ENCODE measurements around the gene SLC8B1. TPM values are rescaled to one million over a fixed set of nuclear protein-coding genes. Genes with fewer than 3 reads are reported as not detected.

Gene SLC8B1
- polyA plus RNA-seq, 1 donor (not counting 4 experiments of a cell fraction or from before 2014, with no cell fraction given): 8.0 TPM

GRCh38 chr12:113381220-113381619, 46.3 kb upstream of the SLC8B1 start:
- H2AFZ ChIP-seq (ENCODE audit: control insufficient read depth, low read length): no peak overlapping the region
- H3K36me3 ChIP-seq (ENCODE audit: control insufficient read depth in 2 of 2, extremely low read depth in 1 of 2, insufficient read depth in 2 of 2, low read length in 2 of 2): peaks cover 0 to 18% of the 10 kb centered on the region in 2 experiments
- H3K9me1 ChIP-seq (ENCODE audit: control insufficient read depth, extremely low read depth, insufficient read depth, low read length): no peaks in the 10 kb centered on the region
- no peaks in the 10 kb centered on the region for H3K9me3 ChIP-seq (ENCODE audit: control insufficient read depth, low read depth, low read length)
- DNase-seq (ENCODE audit: low read depth, low spot score) (no peak), FAIRE-seq (no peak)
- no peaks in the 10 kb centered on the region for H3K27me3 ChIP-seq (ENCODE audit: control insufficient read depth, extremely low read depth, insufficient read depth, low read length)
- H3K9ac ChIP-seq (ENCODE audit: control insufficient read depth, extremely low read depth, insufficient read depth, low read length): no peak overlapping the region
- no peak overlapping the region for H3K27ac ChIP-seq (ENCODE audit: control insufficient read depth, insufficient read depth, low read length)
- no peaks in the 10 kb centered on the region for H3K79me2 ChIP-seq (ENCODE audit: control insufficient read depth, insufficient read depth, low read length)
- H4K20me1 ChIP-seq (ENCODE audit: control insufficient read depth, extremely low read depth, insufficient read depth, low read length): no peaks in the 10 kb centered on the region
- dilution Hi-C loops (cut with MboI; ENCODE audit: extremely low pct_ligation_motif_present, low sequenced_read_pairs): no loop called here
- no peaks in the 10 kb centered on the region for H3K4me1 ChIP-seq (ENCODE audit: control insufficient read depth, extremely low read depth, insufficient read depth, low read length)
- no peak for TF ChIP-seq EZH2 (IDR thresholded peaks at IDR 0.05; ENCODE audit: low read length)
- TF ChIP-seq, protein P1, sequence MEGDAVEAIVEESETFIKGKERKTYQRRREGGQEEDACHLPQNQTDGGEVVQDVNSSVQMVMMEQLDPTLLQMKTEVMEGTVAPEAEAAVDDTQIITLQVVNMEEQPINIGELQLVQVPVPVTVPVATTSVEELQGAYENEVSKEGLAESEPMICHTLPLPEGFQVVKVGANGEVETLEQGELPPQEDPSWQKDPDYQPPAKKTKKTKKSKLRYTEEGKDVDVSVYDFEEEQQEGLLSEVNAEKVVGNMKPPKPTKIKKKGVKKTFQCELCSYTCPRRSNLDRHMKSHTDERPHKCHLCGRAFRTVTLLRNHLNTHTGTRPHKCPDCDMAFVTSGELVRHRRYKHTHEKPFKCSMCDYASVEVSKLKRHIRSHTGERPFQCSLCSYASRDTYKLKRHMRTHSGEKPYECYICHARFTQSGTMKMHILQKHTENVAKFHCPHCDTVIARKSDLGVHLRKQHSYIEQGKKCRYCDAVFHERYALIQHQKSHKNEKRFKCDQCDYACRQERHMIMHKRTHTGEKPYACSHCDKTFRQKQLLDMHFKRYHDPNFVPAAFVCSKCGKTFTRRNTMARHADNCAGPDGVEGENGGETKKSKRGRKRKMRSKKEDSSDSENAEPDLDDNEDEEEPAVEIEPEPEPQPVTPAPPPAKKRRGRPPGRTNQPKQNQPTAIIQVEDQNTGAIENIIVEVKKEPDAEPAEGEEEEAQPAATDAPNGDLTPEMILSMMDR (optimal IDR thresholded peaks at IDR 0.05 in 1 of 3, IDR thresholded peaks at IDR 0.05 in 1 of 3, conservative IDR thresholded peaks at IDR 0.05 in 1 of 3; ENCODE audit: extremely low read depth in 1 of 3, insufficient read depth in 2 of 3, low read length in 3 of 3): no peak
- no peak overlapping the region for H3K4me3 ChIP-seq (ENCODE audit: control insufficient read depth in 2 of 3, extremely low read depth in 1 of 3, insufficient read depth in 2 of 3, low read depth in 1 of 3, low read length in 3 of 3)
- no peak overlapping the region for H3K4me2 ChIP-seq (ENCODE audit: control insufficient read depth, extremely low read depth, insufficient read depth, low read depth, low read length)

- H3K36me3 ChIP-seq (ENCODE audit: control insufficient read depth in 2 of 2, extremely low read depth in 1 of 2, insufficient read depth in 2 of 2, low read length in 2 of 2): peaks cover 10 to 14% of the 10 kb centered on the region in 2 experiments
- no peaks in the 10 kb centered on the region for H3K9me3 ChIP-seq (ENCODE audit: control insufficient read depth, low read depth, low read length)
- no peaks in the 10 kb centered on the region for H4K20me1 ChIP-seq (ENCODE audit: control insufficient read depth, extremely low read depth, insufficient read depth, low read length)
- TF ChIP-seq, protein P1 (optimal IDR thresholded peaks at IDR 0.05 in 1 of 3, IDR thresholded peaks at IDR 0.05 in 1 of 3, conservative IDR thresholded peaks at IDR 0.05 in 1 of 3; ENCODE audit: extremely low read depth in 1 of 3, insufficient read depth in 2 of 3, low read length in 3 of 3): no peak
- no peak for TF ChIP-seq EZH2 (IDR thresholded peaks at IDR 0.05; ENCODE audit: low read length)
- DNase-seq (ENCODE audit: low read depth, low spot score) (no peak), FAIRE-seq (no peak)
- no peaks in the 10 kb centered on the region for H3K9me1 ChIP-seq (ENCODE audit: control insufficient read depth, extremely low read depth, insufficient read depth, low read length)
- H3K9ac ChIP-seq (ENCODE audit: control insufficient read depth, extremely low read depth, insufficient read depth, low read length): no peak overlapping the region
- H3K79me2 ChIP-seq (ENCODE audit: control insufficient read depth, insufficient read depth, low read length): no peaks in the 10 kb centered on the region
- H2AFZ ChIP-seq (ENCODE audit: control insufficient read depth, low read length): no peak overlapping the region
- H3K4me1 ChIP-seq (ENCODE audit: control insufficient read depth, extremely low read depth, insufficient read depth, low read length): no peaks in the 10 kb centered on the region
- dilution Hi-C loops (cut with MboI; ENCODE audit: extremely low pct_ligation_motif_present, low sequenced_read_pairs): no loop called here
- H3K4me2 ChIP-seq (ENCODE audit: control insufficient read depth, extremely low read depth, insufficient read depth, low read depth, low read length): no peak overlapping the region
- no peak overlapping the region for H3K27ac ChIP-seq (ENCODE audit: control insufficient read depth, insufficient read depth, low read length)
- no peaks in the 10 kb centered on the region for H3K27me3 ChIP-seq (ENCODE audit: control insufficient read depth, extremely low read depth, insufficient read depth, low read length)
- H3K4me3 ChIP-seq (ENCODE audit: control insufficient read depth in 2 of 3, extremely low read depth in 1 of 3, insufficient read depth in 2 of 3, low read depth in 1 of 3, low read length in 3 of 3): no peak overlapping the region
These were observed 43.4 kb upstream of the SLC8B1 start for GRCh38 chr12:113378291-113378690.

Data from keratinocyte (primary cell).